Esophagus squamous epithelium (tissue), 5 donors: Measurements from ENCODE around the gene MEX3C. TPM values are rescaled to one million over a fixed set of nuclear protein-coding genes. Genes with fewer than 3 reads are reported as not detected.

ENCODE experiments used
- DNase-seq: peaks from one replicate; lab custom pipeline; 2025; lab: John Stamatoyannopoulos, UW
- H3K27ac ChIP-seq, 4 donors: fragments of 200-600 bp; sonication (generic); one replicate each; pipeline ENCODE4 v1.5.1; 2016 to 2019; ENCODE audit warnings: mild to moderate bottlenecking in 1 of 4
- H3K27me3 ChIP-seq, 4 donors: fragments of 200-600 bp; sonication (generic); 1 replicate in 3 of 4; 2 replicates in 1 of 4; pipeline versions ENCODE4 v1.5.1 to v1.6.0; 2017 to 2021; ENCODE audit warnings: antibody characterized with exemption in 1 of 4
- H3K36me3 ChIP-seq, 3 donors: fragments of 200-600 bp; sonication (generic); one replicate each; pipeline ENCODE4 v1.5.1; 2016 to 2019
- H3K4me1 ChIP-seq, 3 donors: fragments of 200-600 bp; sonication (generic); one replicate each; pipeline ENCODE4 v1.5.1; 2017 to 2019
- H3K4me3 ChIP-seq, 4 donors: fragments of 200-600 bp; sonication (generic); 1 replicate in 3 of 4; 2 replicates in 1 of 4; pipeline ENCODE4 v1.5.1; 2016 to 2019; ENCODE audit warnings: mild to moderate bottlenecking in 2 of 4, moderate library complexity in 1 of 4
- H3K9me3 ChIP-seq, 3 donors: fragments of 200-600 bp; sonication (generic); one replicate each; pipeline ENCODE4 v1.5.1; 2016 to 2019
- CTCF ChIP-seq, 6 experiments: fragments of 450-650 bp in 4 of 6; fragments of 200-600 bp in 2 of 6; sonication (generic) in 2 of 6; IDR thresholded peaks; one replicate each; pipeline ENCODE4 v1.5.1; 2016 to 2019; ENCODE audit warnings: antibody characterized with exemption in 6 of 6, mild to moderate bottlenecking in 4 of 6, moderate library complexity in 4 of 6
- POLR2A ChIP-seq, 4 donors: fragments of 450-650 bp; IDR thresholded peaks; one replicate each; pipeline ENCODE4 v1.6.1; 2017; ENCODE audit warnings: antibody characterized with exemption in 4 of 4, mild to moderate bottlenecking in 4 of 4, moderate library complexity in 3 of 4
- WGBS, 2 donors: methylation state at CpG; one replicate each; pipeline ENCODE4 v1.1.5; 2018; 5-methylcytosine and 5-hydroxymethylcytosine counted together
- intact Hi-C: fragments of 100-400 bp; cut with DNase I; formaldehyde crosslinking; loops from one replicate; pipeline ENCODE4 v1.15.0; 2022
- total RNA-seq, 4 donors: library from RNA; depleted of rRNA; stranded (reverse); fragments of >200 nt; gene quantifications; one replicate each; pipeline ENCODE4 v1.1.0, GENCODE V29; 2016
- donor health status: DM: yes; HTN: yes; CAD: no.

Gene MEX3C
- total RNA-seq = 10 to 100 TPM; 13.5 to 26.5 (median 21.4) TPM

GRCh38 chr18:51197661-51198424 lies at the start of gene MEX3C:
TSS of gene MEX3C (minus strand) at chr18:51197681. CDS start at chr18:51197320, 361 bp downstream.
- Histone ChIP-seq H3K36me3 (no peaks in the 10 kb centered on the region), H3K9me3 (no peaks in the 10 kb centered on the region), H3K27me3 (no peaks in the 10 kb centered on the region), H3K4me3 (peak within 1 kb of the TSS; percentile 77 to 94 (median 90)), H3K27ac (peak within 1 kb of the TSS; percentile 97 to 100 (median 99)), H3K4me1 (peaks cover 0 to 36% (median 13%) of the 10 kb centered on the region in 3 donors)
- TF ChIP-seq CTCF (IDR thresholded peaks at IDR 0.05) = peak in 5 of 6 experiments; percentile 13 to 41 (median 31)
- peak in 2 of 4 donors; percentile 9 to 71 for TF ChIP-seq POLR2A (IDR thresholded peaks at IDR 0.05)
- intact Hi-C loops = no loop called here
- WGBS, 2 donors = 0% methylated on average over 20 to 25 of the region's 51 CpGs
- DNase-seq = peak; percentile 96

GRCh38 chr18:51241226-51241625 lies 43.7 kb upstream of the MEX3C start:
- 52 to 67% methylated on average over 3 of the region's 3 CpGs for WGBS, 2 donors
- Histone ChIP-seq H3K4me1 (peaks cover 0 to 1% (median 0%) of the 10 kb centered on the region in 3 donors), H3K36me3 (no peaks in the 10 kb centered on the region), H3K27me3 (no peaks in the 10 kb centered on the region), H3K9me3 (no peaks in the 10 kb centered on the region), H3K4me3 (no peak overlapping the region), H3K27ac (no peak overlapping the region)
- no peak for DNase-seq
- TF ChIP-seq CTCF (IDR thresholded peaks at IDR 0.05) (no peak), POLR2A (IDR thresholded peaks at IDR 0.05) (no peak)
- intact Hi-C loops = no loop called here

- Histone ChIP-seq H3K4me1 (peaks cover 0 to 17% (median 0%) of the 10 kb centered on the region in 3 donors), H3K27ac (no peak overlapping the region), H3K4me3 (no peak overlapping the region), H3K27me3 (no peaks in the 10 kb centered on the region), H3K9me3 (no peaks in the 10 kb centered on the region), H3K36me3 (no peaks in the 10 kb centered on the region)
- TF ChIP-seq CTCF (IDR thresholded peaks at IDR 0.05) (no peak), POLR2A (IDR thresholded peaks at IDR 0.05) (no peak)
- intact Hi-C loops = no loop called here
- WGBS, 2 donors = 27 to 62% methylated on average over 2 of the region's 2 CpGs
- DNase-seq = no peak
Observed at GRCh38 chr18:51236225-51236624, 38.7 kb upstream of the MEX3C start.

GRCh38 chr18:51235009-51235789 lies 37.7 kb upstream of the MEX3C start:
- Histone ChIP-seq H3K4me1 (peaks cover 0 to 17% (median 0%) of the 10 kb centered on the region in 3 donors), H3K4me3 (no peak overlapping the region), H3K36me3 (no peaks in the 10 kb centered on the region), H3K27me3 (no peaks in the 10 kb centered on the region), H3K9me3 (no peaks in the 10 kb centered on the region), H3K27ac (no peak overlapping the region)
- intact Hi-C loops = no loop called here
- DNase-seq = no peak
- 23 to 36% methylated on average over 6 of the region's 6 CpGs for WGBS, 2 donors
- TF ChIP-seq CTCF (IDR thresholded peaks at IDR 0.05) (no peak), POLR2A (IDR thresholded peaks at IDR 0.05) (no peak)
